ENCODE data around the gene ETV2. TPM values are rescaled to one million over a fixed set of nuclear protein-coding genes. Genes with fewer than 3 reads are reported as not detected.

ETV2 gene
- total and polyA plus RNA-seq, 2 of the 4 experiments (the other 2 are of a cell fraction): 1.2 TPM; not detected in 1

GRCh38 chr19:35622750-35623149 lies 18.8 kb upstream of the ETV2 start:
- no peaks in the 10 kb centered on the region for H3K79me1 ChIP-seq (ENCODE audit: low read depth in 1 of 2, low read length in 2 of 2)
- intact Hi-C loops (cut with micrococcal nuclease) (no loop called here), in situ Hi-C loops (cut with MboI; ENCODE audit: low sequenced_read_pairs) (no loop called here), dilution Hi-C loops (cut with HindIII; ENCODE audit: low sequenced_read_pairs, unreplicated experiment) (no loop called here)
- no peak overlapping the region for H2BK15ac ChIP-seq (ENCODE audit: low read depth, low read length)
- ATAC-seq (ENCODE audit: low read depth): no peak
- no peak overlapping the region for H3K4me3 ChIP-seq (ENCODE audit: insufficient read depth, low read depth, low read length)
- no peaks in the 10 kb centered on the region for H3K9me3 ChIP-seq (ENCODE audit: control insufficient read depth, insufficient read depth, low read length)
- 96% methylated on average over 4 of the region's 13 CpGs; no CpG with 5 or more reads in 1 of the 2 experiments for WGBS, 2 experiments (ENCODE audit: extremely low coverage in 2 of 2, insufficient read length in 1 of 2)
- H4K8ac ChIP-seq (ENCODE audit: low read depth in 2 of 2, low read length in 2 of 2): no peak overlapping the region
- no peak for DNase-seq
- no peak overlapping the region for H3K14ac ChIP-seq (replicated peaks; ENCODE audit: low read depth, low read length)
- H4K5ac ChIP-seq (ENCODE audit: low read depth, low read length): no peak overlapping the region
- no peak overlapping the region for H3K4ac ChIP-seq (ENCODE audit: low read depth, low read length)
- no peak overlapping the region for H2AK5ac ChIP-seq (ENCODE audit: low read depth, low read length)
- no peak overlapping the region for H2BK120ac ChIP-seq (ENCODE audit: low read depth, low read length)
- no peak overlapping the region for H2BK5ac ChIP-seq (ENCODE audit: low read depth, low read length, poor library complexity, severe bottlenecking)
- no peaks in the 10 kb centered on the region for H3K27me3 ChIP-seq (ENCODE audit: control insufficient read depth, insufficient read depth, low read length)
- H2AFZ ChIP-seq (replicated peaks; ENCODE audit: low read length, poor library complexity): no peak overlapping the region
- H3K23ac ChIP-seq (ENCODE audit: low read depth, low read length): no peak overlapping the region
- no TSS peak for BruUV-seq (replicated peaks)
- H4K20me1 ChIP-seq (ENCODE audit: insufficient read depth, low read length): no peaks in the 10 kb centered on the region
- H3K36me3 ChIP-seq (ENCODE audit: control insufficient read depth, insufficient read depth, low read length): peaks cover 5% of the 10 kb centered on the region; the same call in 1 of the 2 replicates
- CTCF ChIA-PET: no interaction called here
- no peak overlapping the region for H3K18ac ChIP-seq (ENCODE audit: low read depth, low read length)
- no peak overlapping the region for H3K56ac ChIP-seq (ENCODE audit: extremely low read depth, insufficient read depth, low read length)
- H3K4me1 ChIP-seq (ENCODE audit: control insufficient read depth, insufficient read depth, low read length): no peaks in the 10 kb centered on the region
- H3K27ac ChIP-seq (ENCODE audit: insufficient read depth, low read length): no peak overlapping the region
- no peak overlapping the region for H2BK20ac ChIP-seq (ENCODE audit: low read depth, low read length)
- no peak overlapping the region for H3K4me2 ChIP-seq (ENCODE audit: low read depth, low read length)
- no peak for TF ChIP-seq NFE2L2 (IDR thresholded peaks at IDR 0.05; ENCODE audit: low read depth, low read length)
- TF ChIP-seq POLR2A (IDR thresholded peaks at IDR 0.05; ENCODE audit: low read depth, low read length): no peak
- H2AK9ac ChIP-seq (replicated peaks; ENCODE audit: low read depth, low read length, poor library complexity): no peak overlapping the region
- H3K9ac ChIP-seq (ENCODE audit: low read depth, low read length): no peak overlapping the region
- POLR2A ChIA-PET (ENCODE audit: unreplicated experiment): no interaction called here
- no peak overlapping the region for H4K91ac ChIP-seq (ENCODE audit: insufficient read depth, low read depth, low read length)
- H3K9me1 ChIP-seq (ENCODE audit: insufficient read depth, low read length): no peaks in the 10 kb centered on the region
